ENCODE results near the gene MMS19. TPM values are rescaled to one million over a fixed set of nuclear protein-coding genes. Genes with fewer than 3 reads are reported as not detected.

The MMS19 gene
- total RNA-seq, 2 donors from 2014 or later: 46.8 to 108 TPM

DNA sequence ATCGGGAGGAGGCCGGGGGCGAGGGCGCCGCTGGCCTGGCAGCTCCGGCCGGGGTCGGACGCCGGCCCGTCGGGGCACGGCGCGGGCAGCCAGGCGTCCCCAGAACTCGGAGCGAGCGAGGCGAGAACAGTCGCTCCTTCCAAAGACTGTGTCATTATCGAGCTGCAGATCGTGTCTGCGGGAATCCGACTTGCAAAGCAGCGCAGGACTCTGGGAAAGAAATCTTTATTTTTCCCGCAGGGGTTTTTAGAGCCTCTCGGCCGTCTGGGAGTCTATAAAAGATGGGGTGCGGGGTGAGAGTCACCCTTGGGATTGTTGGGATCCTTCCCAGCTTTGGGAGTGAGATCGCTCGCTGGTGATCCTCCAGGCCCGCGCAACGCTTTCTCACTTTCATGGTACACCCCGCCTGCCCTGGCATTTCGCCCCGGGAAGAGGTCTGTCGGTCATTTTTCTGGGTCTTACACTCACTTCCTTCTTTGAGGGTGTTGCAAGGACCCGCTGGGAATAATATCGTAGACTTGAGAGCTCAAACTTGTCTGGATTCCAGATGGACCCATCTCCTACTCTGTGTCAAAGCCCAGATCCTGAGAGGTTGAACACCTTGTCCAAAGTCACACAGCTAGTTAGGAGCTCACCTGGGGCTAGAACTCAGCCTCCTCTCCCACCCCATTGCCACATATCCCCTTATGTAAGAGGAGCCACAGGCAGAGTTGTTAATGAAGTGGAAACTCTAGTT is 1.5 kb upstream of the MMS19 start:
- no peaks in the 10 kb centered on the region for H3K9me3 ChIP-seq
- peak; percentile 51 for DNase-seq (ENCODE audit: low spot score)
- H3K36me3 ChIP-seq: no peaks in the 10 kb centered on the region
- H3K4me1 ChIP-seq (ENCODE audit: control insufficient read depth in 1 of 2, low read depth in 2 of 2): peaks cover 18 to 49% of the 10 kb centered on the region in 2 donors
- peak overlapping the region; percentile 83 for H3K4me3 ChIP-seq
- no peak for ATAC-seq (ENCODE audit: insufficient number of reproducible peaks, low FRiP score, low read depth)
- TF ChIP-seq, protein P1, sequence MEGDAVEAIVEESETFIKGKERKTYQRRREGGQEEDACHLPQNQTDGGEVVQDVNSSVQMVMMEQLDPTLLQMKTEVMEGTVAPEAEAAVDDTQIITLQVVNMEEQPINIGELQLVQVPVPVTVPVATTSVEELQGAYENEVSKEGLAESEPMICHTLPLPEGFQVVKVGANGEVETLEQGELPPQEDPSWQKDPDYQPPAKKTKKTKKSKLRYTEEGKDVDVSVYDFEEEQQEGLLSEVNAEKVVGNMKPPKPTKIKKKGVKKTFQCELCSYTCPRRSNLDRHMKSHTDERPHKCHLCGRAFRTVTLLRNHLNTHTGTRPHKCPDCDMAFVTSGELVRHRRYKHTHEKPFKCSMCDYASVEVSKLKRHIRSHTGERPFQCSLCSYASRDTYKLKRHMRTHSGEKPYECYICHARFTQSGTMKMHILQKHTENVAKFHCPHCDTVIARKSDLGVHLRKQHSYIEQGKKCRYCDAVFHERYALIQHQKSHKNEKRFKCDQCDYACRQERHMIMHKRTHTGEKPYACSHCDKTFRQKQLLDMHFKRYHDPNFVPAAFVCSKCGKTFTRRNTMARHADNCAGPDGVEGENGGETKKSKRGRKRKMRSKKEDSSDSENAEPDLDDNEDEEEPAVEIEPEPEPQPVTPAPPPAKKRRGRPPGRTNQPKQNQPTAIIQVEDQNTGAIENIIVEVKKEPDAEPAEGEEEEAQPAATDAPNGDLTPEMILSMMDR (IDR thresholded peaks at IDR 0.05): no peak
- H3K27ac ChIP-seq: peak overlapping the region; percentile 86 to 92
- H3K27me3 ChIP-seq (replicated peaks; ENCODE audit: insufficient read depth): no peaks in the 10 kb centered on the region

- ATAC-seq (ENCODE audit: insufficient number of reproducible peaks, low FRiP score, low read depth) (peak; percentile 3), DNase-seq (ENCODE audit: low spot score) (no peak)
- H3K36me3 ChIP-seq: no peaks in the 10 kb centered on the region
- TF ChIP-seq, protein P1 (IDR thresholded peaks at IDR 0.05): no peak
- peak within 1 kb of the TSS; percentile 83 for H3K4me3 ChIP-seq
- H3K9me3 ChIP-seq: no peaks in the 10 kb centered on the region
- peaks cover 18 to 52% of the 10 kb centered on the region in 2 donors for H3K4me1 ChIP-seq (ENCODE audit: control insufficient read depth in 1 of 2, low read depth in 2 of 2)
- H3K27me3 ChIP-seq (replicated peaks; ENCODE audit: insufficient read depth): no peaks in the 10 kb centered on the region
- peak within 1 kb of the TSS; percentile 86 to 92 for H3K27ac ChIP-seq
Measured at GRCh38 chr10:97498841-97499560, 779 bp upstream of the MMS19 start, which contains the start of gene UBTD1. Gene UBTD1 (plus strand): TSS chr10:97498924. CDS start chr10:97499204, 280 bp downstream.

GRCh38 chr10:97497572-97498075 is 598 bp downstream of the MMS19 start:
- DNase-seq (ENCODE audit: low spot score) (peak; percentile 29), ATAC-seq (ENCODE audit: insufficient number of reproducible peaks, low FRiP score, low read depth) (no peak)
- H3K4me3 ChIP-seq: peak overlapping the region; percentile 83
- peaks cover 18 to 45% of the 10 kb centered on the region in 2 donors for H3K4me1 ChIP-seq (ENCODE audit: control insufficient read depth in 1 of 2, low read depth in 2 of 2)
- no peaks in the 10 kb centered on the region for H3K9me3 ChIP-seq
- no peaks in the 10 kb centered on the region for H3K27me3 ChIP-seq (replicated peaks; ENCODE audit: insufficient read depth)
- TF ChIP-seq, protein P1 (IDR thresholded peaks at IDR 0.05): no peak
- peak overlapping the region; percentile 82 to 92 for H3K27ac ChIP-seq
- H3K36me3 ChIP-seq: no peaks in the 10 kb centered on the region

DNA sequence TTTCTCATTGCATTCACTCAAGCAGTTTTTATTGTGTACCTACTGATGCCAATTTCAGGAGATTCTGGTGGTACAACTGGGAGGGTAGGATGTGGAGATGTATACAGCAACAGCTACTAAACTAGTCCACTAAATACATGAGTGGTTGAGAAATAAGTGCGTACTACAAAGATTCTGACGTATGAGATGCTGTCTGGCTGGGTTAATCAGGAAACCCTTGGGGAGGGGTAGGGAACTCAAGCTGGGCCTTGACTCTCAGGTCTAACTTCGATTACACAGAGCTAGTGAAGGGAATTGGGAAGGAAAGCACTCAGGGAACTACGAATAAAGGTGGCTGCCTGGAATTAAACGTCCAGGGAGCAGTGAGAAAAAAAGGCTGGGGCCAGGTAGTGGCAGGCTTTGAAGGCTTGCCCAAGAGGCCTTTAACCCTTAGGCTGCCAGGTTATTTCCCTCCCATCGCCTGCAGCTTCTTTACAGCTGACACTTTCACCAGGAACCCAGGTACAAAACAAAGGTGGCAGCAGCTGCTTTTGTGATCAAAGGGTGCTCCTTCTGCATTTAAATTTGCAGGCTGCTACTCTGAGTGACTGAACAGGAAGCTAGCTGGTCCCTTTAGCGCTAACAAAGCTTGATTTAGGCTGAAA is 3.2 kb downstream of the MMS19 start:
- H3K4me3 ChIP-seq: peak overlapping the region; percentile 11
- H3K27me3 ChIP-seq (replicated peaks; ENCODE audit: insufficient read depth): no peaks in the 10 kb centered on the region
- H3K27ac ChIP-seq: peak overlapping the region; percentile 15 to 46
- ATAC-seq (ENCODE audit: insufficient number of reproducible peaks, low FRiP score, low read depth): no peak
- TF ChIP-seq, protein P1 (IDR thresholded peaks at IDR 0.05): no peak
- H3K36me3 ChIP-seq: no peaks in the 10 kb centered on the region
- DNase-seq (ENCODE audit: low spot score): no peak
- peaks cover 26 to 49% of the 10 kb centered on the region in 2 donors for H3K4me1 ChIP-seq (ENCODE audit: control insufficient read depth in 1 of 2, low read depth in 2 of 2)
- H3K9me3 ChIP-seq: no peaks in the 10 kb centered on the region

- Histone ChIP-seq H3K4me3 (no peak overlapping the region), H3K36me3 (no peaks in the 10 kb centered on the region), H3K4me1 (ENCODE audit: control insufficient read depth in 1 of 2, low read depth in 2 of 2) (peaks cover 26 to 55% of the 10 kb centered on the region in 2 donors), H3K27me3 (replicated peaks; ENCODE audit: insufficient read depth) (no peaks in the 10 kb centered on the region), H3K27ac (peak overlapping the region; percentile 11 to 15), H3K9me3 (no peaks in the 10 kb centered on the region)
- DNase-seq (ENCODE audit: low spot score): no peak
- no peak for ATAC-seq (ENCODE audit: insufficient number of reproducible peaks, low FRiP score, low read depth)
- TF ChIP-seq, protein P1 (IDR thresholded peaks at IDR 0.05): no peak
Measured at GRCh38 chr10:97494151-97494550, 4.1 kb downstream of the MMS19 start.

All from thoracic aorta (tissue), 2 donors.